Endodermal cell (in vitro differentiated cells): Measurements from ENCODE around the gene TINCR. TPM values are rescaled to one million over a fixed set of nuclear protein-coding genes. Genes with fewer than 3 reads are reported as not detected.

Experiments
- DNase-seq: peaks from one replicate; pipeline ENCODE4 v3.0.0-alpha.2; 2017
- H3K27ac ChIP-seq: 2 replicates; pipeline ENCODE4 v1.5.1; 2013; ENCODE audit warnings: mild to moderate bottlenecking, low read depth, low read length, moderate library complexity
- H3K27me3 ChIP-seq: 2 replicates; pipeline ENCODE4 v1.6.1; 2013; ENCODE audit warnings: mild to moderate bottlenecking, low read length, moderate library complexity; ENCODE audit not compliant: insufficient read depth, control insufficient read depth, poor library complexity, severe bottlenecking
- H3K36me3 ChIP-seq: 2 replicates; pipeline ENCODE4 v1.7.0; 2013; ENCODE audit warnings: mild to moderate bottlenecking, low read length, moderate library complexity; ENCODE audit not compliant: control insufficient read depth, insufficient read depth
- H3K4me1 ChIP-seq: one replicate; pipeline ENCODE4 v1.7.0; 2013; ENCODE audit warnings: low read length; ENCODE audit not compliant: control insufficient read depth, insufficient read depth
- H3K4me3 ChIP-seq: 2 replicates; pipeline ENCODE4 v1.5.1; 2013; ENCODE audit warnings: mild to moderate bottlenecking, low read length, moderate library complexity
- H3K9ac ChIP-seq: 2 replicates; pipeline ENCODE4 v1.6.1; 2013; ENCODE audit warnings: mild to moderate bottlenecking, low read length, moderate library complexity; ENCODE audit not compliant: poor library complexity, severe bottlenecking; ENCODE audit errors: extremely low read depth
- H3K9me3 ChIP-seq: 2 replicates; pipeline ENCODE4 v1.6.1; 2013; ENCODE audit warnings: mild to moderate bottlenecking, low read length, moderate library complexity; ENCODE audit not compliant: control insufficient read depth
- H3K27ac Mint-ChIP-seq: 2 replicates; pipeline ENCODE4 v1.8.0; 2020; ENCODE audit warnings: mixed read lengths
- H3K27me3 Mint-ChIP-seq: 2 replicates; pipeline ENCODE4 v1.8.0; 2021; ENCODE audit warnings: mild to moderate bottlenecking, mixed read lengths; ENCODE audit not compliant: insufficient read depth
- H3K36me3 Mint-ChIP-seq: 2 replicates; pipeline ENCODE4 v1.8.0; 2020; ENCODE audit warnings: low read depth, mixed read lengths
- H3K4me1 Mint-ChIP-seq: 2 replicates; pipeline ENCODE4 v1.8.0; 2020; ENCODE audit warnings: mixed read lengths
- H3K4me3 Mint-ChIP-seq: 2 replicates; pipeline ENCODE4 v1.8.0; 2020; ENCODE audit warnings: mild to moderate bottlenecking, moderate library complexity, mixed read lengths
- H3K9me3 Mint-ChIP-seq: 2 replicates; pipeline ENCODE4 v1.8.0; 2020; ENCODE audit warnings: mild to moderate bottlenecking, mixed read lengths
- CTCF ChIP-seq: fragments of 200-600 bp; sonication (generic); conservative IDR thresholded peaks from 2 replicates; pipeline ENCODE4 v1.5.0; 2021; ENCODE audit warnings: antibody characterized with exemption, mild to moderate bottlenecking
- WGBS, 2 experiments: methylation state at CpG; one replicate each; pipeline versions ENCODE4 v1.1.5 to v1.1.7; 2013; ENCODE audit warnings: missing lambda C conversion rate in 2 of 2, mixed read lengths in 1 of 2; ENCODE audit not compliant: insufficient coverage in 1 of 2, insufficient read length in 1 of 2; 5-methylcytosine and 5-hydroxymethylcytosine counted together
- total RNA-seq, 2 donors: library from RNA; stranded (reverse); fragmentation: NEBNext Ultra II Directional in 1 of 2; extraction: Animal tissue kit (Norgen Biotek cat#: 25700) in 1 of 2; gene quantifications; 2 replicates in 1 of 2; 3 replicates in 1 of 2; pipeline ENCODE4 v1.2.1, GENCODE V29; 2021

Gene TINCR
- total RNA-seq, 2 donors from 2014 or later, result 0.53 to 1.2 TPM

- no peak overlapping the region for H3K27ac ChIP-seq
- H3K9ac ChIP-seq, result no peak overlapping the region
- WGBS, 2 experiments, result 95 to 97% methylated on average over 8 to 10 of the region's 10 CpGs
- Mint-ChIP-seq H3K36me3 (peaks cover 85% of the 10 kb centered on the region), H3K27ac (no peak overlapping the region), H3K4me1 (no peaks in the 10 kb centered on the region), H3K27me3 (no peaks in the 10 kb centered on the region), H3K4me3 (no peak overlapping the region), H3K9me3 (no peaks in the 10 kb centered on the region)
- H3K4me1 ChIP-seq, result no peaks in the 10 kb centered on the region
- peaks cover 86% of the 10 kb centered on the region for H3K36me3 ChIP-seq
- H3K27me3 ChIP-seq, result no peaks in the 10 kb centered on the region
- no peak for TF ChIP-seq CTCF
- no peak overlapping the region for H3K4me3 ChIP-seq
- no peak for DNase-seq
- H3K9me3 ChIP-seq, result no peaks in the 10 kb centered on the region
Measured at GRCh38 chr19:5608291-5608690, 40.5 kb upstream of the TINCR start.

- peak overlapping the region; percentile 11 for H3K27ac Mint-ChIP-seq
- 96 to 98% methylated on average over 15 to 16 of the region's 16 CpGs for WGBS, 2 experiments
- no peak overlapping the region for H3K27ac ChIP-seq
Measured at GRCh38 chr19:5607318-5608275, 39.8 kb upstream of the TINCR start.

GRCh38 chr19:5605362-5605761 is 37.6 kb upstream of the TINCR start:
- H3K27ac ChIP-seq, result no peak overlapping the region
- peaks cover 89% of the 10 kb centered on the region for H3K36me3 ChIP-seq
- no peaks in the 10 kb centered on the region for H3K4me1 ChIP-seq
- Mint-ChIP-seq H3K27ac (peak overlapping the region; percentile 49), H3K36me3 (peaks cover 80% of the 10 kb centered on the region), H3K27me3 (no peaks in the 10 kb centered on the region), H3K4me3 (no peak overlapping the region), H3K9me3 (no peaks in the 10 kb centered on the region), H3K4me1 (no peaks in the 10 kb centered on the region)
- WGBS, 2 experiments, result 92 to 100% methylated on average over 2 to 3 of the region's 3 CpGs
- H3K4me3 ChIP-seq, result no peak overlapping the region
- no peaks in the 10 kb centered on the region for H3K9me3 ChIP-seq
- no peak for TF ChIP-seq CTCF
- no peak overlapping the region for H3K9ac ChIP-seq
- DNase-seq, result no peak
- no peaks in the 10 kb centered on the region for H3K27me3 ChIP-seq

More at GRCh38 chr19:5607318-5608275, 39.8 kb upstream of the TINCR start:
- Histone ChIP-seq H3K36me3 (peaks cover 86% of the 10 kb centered on the region), H3K27me3 (no peaks in the 10 kb centered on the region), H3K4me1 (no peaks in the 10 kb centered on the region), H3K9ac (no peak overlapping the region), H3K9me3 (no peaks in the 10 kb centered on the region), H3K4me3 (no peak overlapping the region)
- Mint-ChIP-seq H3K4me1 (no peaks in the 10 kb centered on the region), H3K36me3 (peaks cover 81% of the 10 kb centered on the region), H3K27me3 (no peaks in the 10 kb centered on the region), H3K9me3 (no peaks in the 10 kb centered on the region), H3K4me3 (no peak overlapping the region)
- no peak for TF ChIP-seq CTCF
- DNase-seq, result no peak
